Activated T-helper 2 cell treated with anti-CD3 and anti-CD28 coated beads, Interferon-gamma antibody, Interleukin-2, Interleukin-4, amounts not matched to agents 10 μg/mL and 5 μg/mL and 100 μg/mL, durations not matched to agents 14 hours and 24 hours and 36 hours (primary cell): ENCODE results near the gene PTGES3L. TPM values are rescaled to one million over a fixed set of nuclear protein-coding genes. Genes with fewer than 3 reads are reported as not detected.
A peak's percentile ranks its signal among the peaks of the same experiment; 100 is the strongest.
"Not testable (repeated sequence)": the region's sequence is repeated elsewhere in the genome, so short reads cannot be mapped to it uniquely, and the experiment has no call there.

Experiments used
- DNase-seq: peaks from one replicate; pipeline ENCODE4 v3.0.0; 2021; ENCODE audit warnings: low spot score
- H3K27ac Mint-ChIP-seq: one replicate; pipeline ENCODE4 v1.8.0; 2021; ENCODE audit warnings: mixed read lengths
- H3K27me3 Mint-ChIP-seq: one replicate; pipeline ENCODE4 v1.8.0; 2021; ENCODE audit warnings: low read depth, mixed read lengths
- H3K36me3 Mint-ChIP-seq: one replicate; pipeline ENCODE4 v1.8.0; 2021; ENCODE audit warnings: low read depth, mixed read lengths
- H3K4me1 Mint-ChIP-seq: one replicate; pipeline ENCODE4 v1.8.0; 2021; ENCODE audit warnings: low read depth, mixed read lengths
- H3K4me3 Mint-ChIP-seq: one replicate; pipeline ENCODE4 v1.8.0; 2021; ENCODE audit warnings: low read depth, mild to moderate bottlenecking, moderate library complexity, mixed read lengths
- H3K9me3 Mint-ChIP-seq: one replicate; pipeline ENCODE4 v1.8.0; 2021; ENCODE audit warnings: mixed read lengths
- intact Hi-C: fragments of 100-400 bp; cut with micrococcal nuclease; formaldehyde crosslinking; loops from one replicate; pipeline ENCODE4 v1.15.1; 2023
- total RNA-seq: library from RNA; stranded (reverse); gene quantifications from 2 replicates; pipeline ENCODE4 v1.2.3, GENCODE V29; 2022

The PTGES3L gene
- total RNA-seq, 1 donor from 2014 or later = 2.1 TPM

- H3K27ac Mint-ChIP-seq = no peak overlapping the region
- peaks cover 75% of the 10 kb centered on the region for H3K36me3 Mint-ChIP-seq
- H3K27me3 Mint-ChIP-seq = no peaks in the 10 kb centered on the region
- no peak overlapping the region for H3K4me3 Mint-ChIP-seq
- DNase-seq = no peak
- no peaks in the 10 kb centered on the region for H3K9me3 Mint-ChIP-seq
- intact Hi-C loops = no loop called here
- H3K4me1 Mint-ChIP-seq = no peaks in the 10 kb centered on the region
Measured at GRCh38 chr17:42953669-42954068, 26.2 kb downstream of the PTGES3L start.

- H3K36me3 Mint-ChIP-seq = peaks cover 59% of the 10 kb centered on the region
- no peak for DNase-seq
Measured at GRCh38 chr17:42950044-42950783, 29.7 kb downstream of the PTGES3L start.

GRCh38 chr17:42946812-42947211 is 33.1 kb downstream of the PTGES3L start:
- no peaks in the 10 kb centered on the region for H3K4me1 Mint-ChIP-seq
- intact Hi-C loops = no loop called here
- no peak for DNase-seq
- peaks cover 33% of the 10 kb centered on the region for H3K36me3 Mint-ChIP-seq
- H3K4me3 Mint-ChIP-seq = no peak overlapping the region
- H3K27me3 Mint-ChIP-seq = no peaks in the 10 kb centered on the region
- no peak overlapping the region for H3K27ac Mint-ChIP-seq
- H3K9me3 Mint-ChIP-seq = no peaks in the 10 kb centered on the region

More at GRCh38 chr17:42950044-42950783, 29.7 kb downstream of the PTGES3L start:
- Mint-ChIP-seq H3K4me1 (no peaks in the 10 kb centered on the region), H3K4me3 (no peak overlapping the region), H3K27me3 (no peaks in the 10 kb centered on the region), H3K27ac (no peak overlapping the region), H3K9me3 (no peaks in the 10 kb centered on the region)
- intact Hi-C loops = no loop called here

GRCh38 chr17:42944211-42944610 is 35.7 kb downstream of the PTGES3L start:
- no peaks in the 10 kb centered on the region for H3K4me1 Mint-ChIP-seq
- intact Hi-C loops = no loop called here
- H3K9me3 Mint-ChIP-seq = no peaks in the 10 kb centered on the region
- peaks cover 3% of the 10 kb centered on the region for H3K27me3 Mint-ChIP-seq
- peaks cover 10% of the 10 kb centered on the region for H3K36me3 Mint-ChIP-seq
- no peak overlapping the region for H3K4me3 Mint-ChIP-seq
- no peak overlapping the region for H3K27ac Mint-ChIP-seq
- DNase-seq = no peak

- H3K4me1 Mint-ChIP-seq = no peaks in the 10 kb centered on the region
- no peak overlapping the region for H3K4me3 Mint-ChIP-seq
- no peak overlapping the region for H3K27ac Mint-ChIP-seq
- peaks cover 11% of the 10 kb centered on the region for H3K27me3 Mint-ChIP-seq
- H3K9me3 Mint-ChIP-seq = no peaks in the 10 kb centered on the region
- no peaks in the 10 kb centered on the region for H3K36me3 Mint-ChIP-seq
- intact Hi-C loops = loop anchor here (10.0 kb wide), 1 partner anchor 223 kb away; no protein-coding TSS in a partner anchor
- DNase-seq = no peak
Measured at GRCh38 chr17:42937712-42938596, 41.9 kb downstream of the PTGES3L start.

GRCh38 chr17:42929497-42929844 is 50.4 kb downstream of the PTGES3L start:
- intact Hi-C loops = loop anchor here (1.0 to 2.0 kb wide), 2 partner anchors 83 to 109 kb away; no protein-coding TSS in a partner anchor
- H3K36me3 Mint-ChIP-seq = no peaks in the 10 kb centered on the region

GRCh38 chr17:42928714-42929496 is 51.0 kb downstream of the PTGES3L start:
- peak; percentile 26 for DNase-seq
- Mint-ChIP-seq H3K4me1 (peaks cover 13% of the 10 kb centered on the region), H3K4me3 (no peak overlapping the region), H3K9me3 (no peaks in the 10 kb centered on the region), H3K27me3 (no peaks in the 10 kb centered on the region), H3K36me3 (no peaks in the 10 kb centered on the region), H3K27ac (peak overlapping the region; percentile 82)
- intact Hi-C loops = loop anchor here (1.0 to 2.0 kb wide), 2 partner anchors 82 to 109 kb away; no protein-coding TSS in a partner anchor

More at GRCh38 chr17:42929497-42929844, 50.4 kb downstream of the PTGES3L start:
- Mint-ChIP-seq H3K9me3 (no peaks in the 10 kb centered on the region), H3K27me3 (no peaks in the 10 kb centered on the region), H3K4me1 (peaks cover 13% of the 10 kb centered on the region), H3K4me3 (no peak overlapping the region), H3K27ac (peak overlapping the region; percentile 82)
- no peak for DNase-seq

GRCh38 chr17:42924891-42925290 is 55.0 kb downstream of the PTGES3L start:
- Mint-ChIP-seq H3K27ac (no peak overlapping the region), H3K27me3 (peaks cover 12% of the 10 kb centered on the region), H3K4me3 (no peak overlapping the region), H3K9me3 (no peaks in the 10 kb centered on the region), H3K36me3 (no peaks in the 10 kb centered on the region), H3K4me1 (peaks cover 17% of the 10 kb centered on the region)
- no peak for DNase-seq
- intact Hi-C loops = no loop called here

- H3K4me1 Mint-ChIP-seq, intact Hi-C loops, DNase-seq, H3K9me3 Mint-ChIP-seq, H3K36me3 Mint-ChIP-seq, H3K4me3 Mint-ChIP-seq, H3K27ac Mint-ChIP-seq: not testable (repeated sequence)
- H3K27me3 Mint-ChIP-seq = peaks cover 17% of the 10 kb centered on the region
Measured at GRCh38 chr17:42923472-42923871, 56.4 kb downstream of the PTGES3L start.

GRCh38 chr17:42922294-42922693 is 57.6 kb downstream of the PTGES3L start:
- peaks cover 17% of the 10 kb centered on the region for H3K27me3 Mint-ChIP-seq
- H3K9me3 Mint-ChIP-seq = no peaks in the 10 kb centered on the region
- no peak for DNase-seq
- no peaks in the 10 kb centered on the region for H3K36me3 Mint-ChIP-seq
- H3K4me1 Mint-ChIP-seq = peaks cover 7% of the 10 kb centered on the region
- no peak overlapping the region for H3K27ac Mint-ChIP-seq
- no peak overlapping the region for H3K4me3 Mint-ChIP-seq
- intact Hi-C loops = no loop called here

GRCh38 chr17:42920922-42921321 is 59.0 kb downstream of the PTGES3L start:
- no peaks in the 10 kb centered on the region for H3K9me3 Mint-ChIP-seq
- H3K4me3 Mint-ChIP-seq = no peak overlapping the region
- peaks cover 7% of the 10 kb centered on the region for H3K4me1 Mint-ChIP-seq
- intact Hi-C loops = no loop called here
- peaks cover 18% of the 10 kb centered on the region for H3K27me3 Mint-ChIP-seq
- DNase-seq = no peak
- no peak overlapping the region for H3K27ac Mint-ChIP-seq
- no peaks in the 10 kb centered on the region for H3K36me3 Mint-ChIP-seq

GRCh38 chr17:42920106-42920900 is 59.6 kb downstream of the PTGES3L start:
- H3K27me3 Mint-ChIP-seq = peaks cover 18% of the 10 kb centered on the region
- H3K36me3 Mint-ChIP-seq = no peaks in the 10 kb centered on the region
- H3K4me3 Mint-ChIP-seq = no peak overlapping the region
- intact Hi-C loops = no loop called here
- DNase-seq = no peak
- peaks cover 7% of the 10 kb centered on the region for H3K4me1 Mint-ChIP-seq
- H3K9me3 Mint-ChIP-seq = no peaks in the 10 kb centered on the region
- no peak overlapping the region for H3K27ac Mint-ChIP-seq
